ENCODE measurements around the gene C1QTNF2. TPM values are rescaled to one million over a fixed set of nuclear protein-coding genes. Genes with fewer than 3 reads are reported as not detected.
A peak's percentile ranks its signal among the peaks of the same experiment; 100 is the strongest.

C1QTNF2 gene
- total and polyA plus RNA-seq, 2 of the 13 experiments (the other 11 are each of a cell fraction or from before 2014, with no cell fraction given) = not detected

DNA sequence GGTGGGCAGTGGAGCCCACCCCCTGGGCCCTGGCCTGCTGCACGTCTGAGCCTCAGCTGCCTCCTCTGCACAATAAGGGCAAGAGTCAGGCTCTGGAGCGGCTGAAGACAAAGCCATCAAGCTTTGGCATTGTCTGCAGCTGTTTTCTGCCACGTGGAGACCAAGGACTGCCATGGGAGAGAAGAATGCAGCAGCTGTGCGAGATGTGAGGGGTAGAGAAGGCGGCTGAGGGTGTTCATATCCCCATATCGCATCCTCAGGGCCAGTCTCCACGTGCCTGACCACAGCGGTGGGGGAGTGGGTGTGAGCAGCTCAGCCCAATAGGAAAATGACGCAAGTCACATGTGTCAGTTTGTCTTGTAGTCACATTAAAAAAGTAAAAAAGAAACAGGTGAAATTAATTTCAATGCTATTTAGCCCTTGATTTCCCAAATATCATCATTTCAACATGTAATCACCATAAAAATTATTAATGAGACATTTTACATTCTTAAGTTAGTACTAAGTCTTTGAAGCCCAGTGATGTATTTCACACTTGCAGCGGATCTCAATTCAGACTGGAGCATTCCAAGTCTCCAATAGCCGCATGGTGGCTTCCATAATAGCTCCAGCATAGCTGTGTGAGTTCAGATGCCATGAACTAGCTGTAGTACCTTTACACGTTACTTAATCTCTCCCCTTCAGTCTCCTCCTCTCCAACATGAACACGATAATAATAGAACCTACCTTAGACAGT lies 6.6 kb downstream of the C1QTNF2 start:
- Histone ChIP-seq H3K4me1 (ENCODE audit: insufficient read depth, low read length) (no peaks in the 10 kb centered on the region), H3K4me3 (replicated peaks in 1 of 3; ENCODE audit: insufficient read depth in 1 of 3, low read depth in 2 of 3, low read length in 3 of 3) (no peak overlapping the region), H4K20me1 (ENCODE audit: insufficient read depth, low read length) (no peaks in the 10 kb centered on the region), H3K27me3 (ENCODE audit: control insufficient read depth in 1 of 2, insufficient read depth in 2 of 2, low read length in 2 of 2) (peaks cover 0 to 6% of the 10 kb centered on the region in 2 experiments; a peak in 2 of 5 replicates), H3K9ac (ENCODE audit: insufficient read depth, low read depth, low read length) (no peak overlapping the region), H2AFZ (ENCODE audit: low read length) (no peak overlapping the region), H3K27ac (ENCODE audit: extremely low read length, insufficient read depth, low read length) (no peak overlapping the region), H3K9me3 (ENCODE audit: low read length) (no peaks in the 10 kb centered on the region), H3K4me2 (ENCODE audit: low read depth, low read length) (no peak overlapping the region), H3K79me2 (ENCODE audit: insufficient read depth, low read length) (no peaks in the 10 kb centered on the region), H3K36me3 (replicated peaks in 1 of 2; ENCODE audit: control insufficient read depth in 1 of 2, insufficient read depth in 2 of 2, low read length in 2 of 2) (no peaks in the 10 kb centered on the region)
- CTCF ChIA-PET (ENCODE audit: low intra/inter-chr PET ratio, low total read pairs) = no interaction called here
- no peak for FAIRE-seq
- POLR2A ChIA-PET = no interaction called here
- in situ Hi-C loops (cut with HindIII; ENCODE audit: extremely low pct_ligation_motif_present, low pct_unique_long_range_greater_than_20kb) (no loop called here), intact Hi-C loops (cut with micrococcal nuclease; ENCODE audit: unreplicated experiment) (no loop called here)
- no peak for ATAC-seq
- BruUV-seq (replicated peaks) = no TSS peak
- no peak for DNase-seq (ENCODE audit: low spot score)
- TF ChIP-seq, protein P1, sequence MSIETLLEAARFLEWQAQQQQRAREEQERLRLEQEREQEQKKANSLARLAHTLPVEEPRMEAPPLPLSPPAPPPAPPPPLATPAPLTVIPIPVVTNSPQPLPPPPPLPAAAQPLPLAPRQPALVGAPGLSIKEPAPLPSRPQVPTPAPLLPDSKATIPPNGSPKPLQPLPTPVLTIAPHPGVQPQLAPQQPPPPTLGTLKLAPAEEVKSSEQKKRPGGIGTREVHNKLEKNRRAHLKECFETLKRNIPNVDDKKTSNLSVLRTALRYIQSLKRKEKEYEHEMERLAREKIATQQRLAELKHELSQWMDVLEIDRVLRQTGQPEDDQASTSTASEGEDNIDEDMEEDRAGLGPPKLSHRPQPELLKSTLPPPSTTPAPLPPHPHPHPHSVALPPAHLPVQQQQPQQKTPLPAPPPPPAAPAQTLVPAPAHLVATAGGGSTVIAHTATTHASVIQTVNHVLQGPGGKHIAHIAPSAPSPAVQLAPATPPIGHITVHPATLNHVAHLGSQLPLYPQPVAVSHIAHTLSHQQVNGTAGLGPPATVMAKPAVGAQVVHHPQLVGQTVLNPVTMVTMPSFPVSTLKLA (IDR thresholded peaks at IDR 0.05) = peak; percentile 47; the same call in 1 of the 2 replicates
- TF ChIP-seq ATF7-NPFF (CRISPR knock-in tag; IDR thresholded peaks at IDR 0.05; ENCODE audit: low read depth) = no peak
- 44% methylated on average over 12 of the region's 13 CpGs for WGBS (ENCODE audit: low lambda C conversion rate)

DNA sequence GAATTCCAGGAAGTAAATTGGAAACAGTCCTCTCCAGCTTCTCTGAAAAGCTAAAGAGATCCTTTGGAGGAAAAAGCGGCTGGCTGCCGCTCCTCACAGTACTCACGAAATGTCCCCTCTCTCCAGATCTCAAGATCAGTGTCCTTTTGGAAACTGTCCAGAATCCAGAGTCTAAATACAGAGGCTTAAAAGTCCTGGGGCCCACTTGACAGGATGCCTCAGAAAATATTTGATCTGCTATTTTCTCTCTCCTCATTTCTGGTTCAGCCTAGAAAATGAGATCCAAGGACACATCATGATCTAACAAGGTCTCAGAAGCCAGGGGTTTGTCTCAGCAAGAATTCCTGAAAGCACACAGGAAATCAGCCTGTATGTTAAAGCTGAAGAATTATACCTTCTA lies 7.2 kb downstream of the C1QTNF2 start:
- Histone ChIP-seq H3K4me1 (ENCODE audit: insufficient read depth, low read length) (no peaks in the 10 kb centered on the region), H3K27ac (ENCODE audit: extremely low read length, insufficient read depth, low read length) (no peak overlapping the region), H3K4me3 (replicated peaks in 1 of 3; ENCODE audit: insufficient read depth in 1 of 3, low read depth in 2 of 3, low read length in 3 of 3) (no peak overlapping the region), H2AFZ (ENCODE audit: low read length) (no peak overlapping the region), H4K20me1 (ENCODE audit: insufficient read depth, low read length) (no peaks in the 10 kb centered on the region), H3K79me2 (ENCODE audit: insufficient read depth, low read length) (no peaks in the 10 kb centered on the region), H3K9ac (ENCODE audit: insufficient read depth, low read depth, low read length) (no peak overlapping the region), H3K9me3 (ENCODE audit: low read length) (no peaks in the 10 kb centered on the region), H3K27me3 (ENCODE audit: control insufficient read depth in 1 of 2, insufficient read depth in 2 of 2, low read length in 2 of 2) (peaks cover 0 to 6% of the 10 kb centered on the region in 2 experiments; a peak in 2 of 5 replicates), H3K4me2 (ENCODE audit: low read depth, low read length) (no peak overlapping the region), H3K36me3 (replicated peaks in 1 of 2; ENCODE audit: control insufficient read depth in 1 of 2, insufficient read depth in 2 of 2, low read length in 2 of 2) (no peaks in the 10 kb centered on the region)
- ChIA-PET POLR2A (no interaction called here), CTCF (ENCODE audit: low intra/inter-chr PET ratio, low total read pairs) (no interaction called here)
- intact Hi-C loops (cut with micrococcal nuclease; ENCODE audit: unreplicated experiment) (no loop called here), in situ Hi-C loops (cut with HindIII; ENCODE audit: extremely low pct_ligation_motif_present, low pct_unique_long_range_greater_than_20kb) (no loop called here)
- no TSS peak for BruUV-seq (replicated peaks)
- TF ChIP-seq, protein P2, sequence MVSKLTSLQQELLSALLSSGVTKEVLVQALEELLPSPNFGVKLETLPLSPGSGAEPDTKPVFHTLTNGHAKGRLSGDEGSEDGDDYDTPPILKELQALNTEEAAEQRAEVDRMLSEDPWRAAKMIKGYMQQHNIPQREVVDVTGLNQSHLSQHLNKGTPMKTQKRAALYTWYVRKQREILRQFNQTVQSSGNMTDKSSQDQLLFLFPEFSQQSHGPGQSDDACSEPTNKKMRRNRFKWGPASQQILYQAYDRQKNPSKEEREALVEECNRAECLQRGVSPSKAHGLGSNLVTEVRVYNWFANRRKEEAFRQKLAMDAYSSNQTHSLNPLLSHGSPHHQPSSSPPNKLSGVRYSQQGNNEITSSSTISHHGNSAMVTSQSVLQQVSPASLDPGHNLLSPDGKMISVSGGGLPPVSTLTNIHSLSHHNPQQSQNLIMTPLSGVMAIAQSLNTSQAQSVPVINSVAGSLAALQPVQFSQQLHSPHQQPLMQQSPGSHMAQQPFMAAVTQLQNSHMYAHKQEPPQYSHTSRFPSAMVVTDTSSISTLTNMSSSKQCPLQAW (CRISPR knock-in tag; IDR thresholded peaks at IDR 0.05) = no peak
- no peak for TF ChIP-seq MED1 (CRISPR knock-in tag; IDR thresholded peaks at IDR 0.05)
- DNase-seq (ENCODE audit: low spot score) = no peak
- no peak for ATAC-seq
- 0% methylated on average over 3 of the region's 3 CpGs for WGBS (ENCODE audit: low lambda C conversion rate)
- no peak for FAIRE-seq
